KOPT-K1 (cell line): ENCODE results near the gene AATK.

Experiments
- H3K27ac ChIP-seq: fragments of 200-600 bp; sonication (generic); 2 replicates; pipeline ENCODE4 v1.5.1; 2016; ENCODE audit warnings: antibody characterized with exemption, mild to moderate bottlenecking, low read depth, low read length; ENCODE audit not compliant: poor library complexity, severe bottlenecking
- H3K36me3 ChIP-seq: fragments of 200-600 bp; sonication (generic); 2 replicates; pipeline ENCODE4 v1.5.1; 2017; ENCODE audit warnings: antibody characterized with exemption, mild to moderate bottlenecking, low read length, moderate library complexity; ENCODE audit not compliant: insufficient read depth
- H3K9me3 ChIP-seq: fragments of 200-600 bp; sonication (generic); 2 replicates; pipeline ENCODE4 v1.5.1; 2017; ENCODE audit warnings: antibody characterized with exemption, low read length, mild to moderate bottlenecking; ENCODE audit not compliant: insufficient read depth, poor library complexity, severe bottlenecking

AATK gene

GRCh38 chr17:81117672-81118198, 48.3 kb downstream of the AATK start:
- Histone ChIP-seq H3K9me3 (no peaks in the 10 kb centered on the region), H3K27ac (no peak overlapping the region), H3K36me3 (no peaks in the 10 kb centered on the region)

DNA sequence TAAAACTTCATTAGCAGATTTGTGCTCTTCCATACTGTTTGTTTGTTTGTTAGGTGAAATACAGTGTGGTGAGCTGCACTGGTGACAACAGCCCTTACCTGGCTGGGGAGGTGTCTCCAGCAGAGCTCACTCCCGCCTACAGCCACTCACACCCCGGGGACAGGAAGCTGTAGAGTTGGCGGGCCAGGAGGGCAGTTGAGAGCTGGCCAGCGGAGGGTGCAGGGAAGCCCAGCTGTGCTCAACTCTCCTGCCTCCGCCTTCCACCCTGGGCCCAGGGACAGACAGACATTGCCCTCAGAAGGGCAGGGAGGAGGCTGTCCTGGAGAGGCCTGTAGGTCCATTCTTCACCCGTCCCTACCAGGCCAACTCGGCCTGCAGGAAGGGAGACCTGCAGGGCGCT, 49.3 kb downstream of the AATK start:
- H3K36me3 ChIP-seq = no peaks in the 10 kb centered on the region
- no peaks in the 10 kb centered on the region for H3K9me3 ChIP-seq
- no peak overlapping the region for H3K27ac ChIP-seq

- Histone ChIP-seq H3K27ac (no peak overlapping the region), H3K36me3 (no peaks in the 10 kb centered on the region), H3K9me3 (no peaks in the 10 kb centered on the region)
Measured at GRCh38 chr17:81115749-81116464, 50.1 kb downstream of the AATK start.

GRCh38 chr17:81115219-81115618, 50.8 kb downstream of the AATK start:
- no peaks in the 10 kb centered on the region for H3K36me3 ChIP-seq
- no peaks in the 10 kb centered on the region for H3K9me3 ChIP-seq
- no peak overlapping the region for H3K27ac ChIP-seq

- no peaks in the 10 kb centered on the region for H3K9me3 ChIP-seq
- H3K27ac ChIP-seq = no peak overlapping the region
- H3K36me3 ChIP-seq = no peaks in the 10 kb centered on the region
Measured at GRCh38 chr17:81114351-81115093, 51.5 kb downstream of the AATK start.

- no peaks in the 10 kb centered on the region for H3K36me3 ChIP-seq
Measured at GRCh38 chr17:81113158-81113724, 52.8 kb downstream of the AATK start.

DNA sequence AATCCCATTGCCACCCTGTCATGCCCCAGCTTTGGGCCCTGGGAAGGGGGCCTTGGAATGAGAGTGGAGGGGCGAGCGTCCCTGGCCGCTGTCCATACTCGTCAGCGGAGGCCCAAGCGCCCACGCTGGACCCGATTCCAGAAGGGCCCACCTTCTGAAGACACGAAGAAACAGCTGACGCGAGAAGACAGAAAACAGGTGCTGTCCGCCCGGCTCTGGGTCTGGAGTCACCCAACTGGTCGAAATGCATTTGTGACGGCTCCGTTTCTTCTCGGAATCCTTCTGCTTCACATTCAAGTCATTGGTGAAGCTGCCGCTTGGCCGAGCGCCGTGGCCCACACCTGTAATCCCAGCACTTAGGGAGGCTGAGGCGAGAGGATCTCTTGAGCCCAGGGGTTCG, 53.6 kb downstream of the AATK start:
- Histone ChIP-seq H3K27ac (no peak overlapping the region), H3K9me3 (no peaks in the 10 kb centered on the region), H3K36me3 (no peaks in the 10 kb centered on the region)

More at GRCh38 chr17:81113158-81113724, 52.8 kb downstream of the AATK start:
- Histone ChIP-seq H3K27ac (no peak overlapping the region), H3K9me3 (no peaks in the 10 kb centered on the region)

DNA sequence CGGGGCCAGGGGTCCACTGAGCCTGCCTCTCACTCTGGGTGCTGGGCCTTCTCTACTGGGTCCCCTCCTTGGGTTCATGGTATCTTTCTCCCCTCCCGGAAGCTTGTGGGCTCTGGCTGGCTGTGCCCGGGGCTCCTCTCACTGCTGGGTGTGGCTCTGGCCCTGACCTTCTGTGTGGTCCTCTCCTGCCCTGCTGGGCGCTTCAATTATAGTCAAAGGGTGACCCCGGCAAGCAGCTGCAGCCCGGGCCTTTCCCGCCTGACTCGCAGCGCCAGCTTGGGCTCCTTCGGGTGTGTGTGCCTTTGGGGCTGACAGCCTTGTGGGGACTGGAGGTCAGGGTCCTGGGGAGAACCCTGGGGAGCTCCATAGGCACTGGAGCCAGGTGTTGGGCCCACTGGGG, 55.0 kb downstream of the AATK start:
- no peak overlapping the region for H3K27ac ChIP-seq
- no peaks in the 10 kb centered on the region for H3K36me3 ChIP-seq
- H3K9me3 ChIP-seq = no peaks in the 10 kb centered on the region

DNA sequence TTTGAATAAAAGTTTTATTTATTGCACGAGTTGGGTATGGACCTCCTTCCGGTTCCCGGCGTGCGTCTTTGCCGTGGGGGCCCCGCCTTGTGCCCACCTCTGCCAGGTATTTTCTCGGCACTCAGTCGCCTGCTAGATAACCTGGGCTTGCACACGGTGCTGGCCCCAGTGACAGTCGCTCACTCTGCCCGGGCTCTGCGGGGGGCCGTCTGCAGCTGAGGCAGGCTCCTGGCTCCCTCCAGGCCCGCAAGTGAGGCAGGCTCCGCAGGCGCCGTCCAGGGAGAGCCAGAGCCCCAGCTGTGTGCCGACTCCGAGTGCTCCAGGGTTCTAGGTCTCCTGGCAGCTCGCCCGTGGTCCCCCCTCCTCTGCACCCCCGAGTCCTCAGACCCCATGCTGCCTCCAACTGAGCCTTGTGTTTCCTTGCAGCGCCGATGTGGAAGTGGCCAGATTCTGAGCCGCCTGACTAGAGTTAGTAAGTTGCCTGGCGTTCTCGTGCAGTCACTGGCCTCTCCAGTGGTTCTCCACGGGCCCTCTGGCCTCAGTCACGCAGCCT, 55.5 kb downstream of the AATK start:
- Histone ChIP-seq H3K27ac (no peak overlapping the region), H3K9me3 (no peaks in the 10 kb centered on the region), H3K36me3 (no peaks in the 10 kb centered on the region)

DNA sequence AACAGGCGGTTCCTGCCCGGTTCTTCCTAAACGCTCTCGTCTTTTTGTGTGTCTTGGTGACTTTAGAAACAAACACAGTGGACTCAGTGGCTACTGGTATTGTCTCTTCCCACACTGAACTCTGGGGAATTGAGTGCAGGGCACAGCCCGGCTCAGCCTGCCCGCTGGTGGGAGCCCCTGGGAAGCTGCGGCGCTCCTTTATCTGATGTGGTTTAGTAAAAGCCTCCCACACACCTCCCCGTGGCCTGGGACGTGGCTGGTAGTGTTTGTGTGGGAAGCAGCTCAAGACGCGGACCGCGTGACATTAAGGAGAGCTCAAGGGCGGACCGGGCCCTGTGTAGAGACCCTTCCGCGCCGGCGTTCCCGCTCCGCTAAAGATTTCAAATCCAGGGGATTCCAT, 56.1 kb downstream of the AATK start:
- Histone ChIP-seq H3K27ac (no peak overlapping the region), H3K36me3 (no peaks in the 10 kb centered on the region), H3K9me3 (no peaks in the 10 kb centered on the region)

DNA sequence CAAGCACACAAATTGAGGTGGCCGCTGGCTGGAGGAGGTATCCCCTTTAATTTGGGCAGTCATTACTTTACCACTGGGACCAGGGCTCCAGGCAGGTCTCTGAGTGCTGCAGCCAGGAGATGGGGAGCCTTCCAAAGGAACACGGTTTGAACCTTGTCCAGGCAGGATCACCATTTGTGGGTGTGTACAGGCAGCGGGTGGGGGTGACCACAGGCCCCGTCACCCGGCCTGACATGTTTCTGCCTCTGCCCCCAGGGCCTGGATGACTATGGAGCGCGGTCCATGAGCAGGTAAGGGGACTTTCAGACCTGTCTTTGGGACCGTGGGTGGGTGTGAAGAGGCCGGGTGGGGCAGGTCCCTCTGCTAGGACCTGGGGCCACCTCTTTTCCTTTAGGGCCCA, 57.8 kb downstream of the AATK start:
- no peaks in the 10 kb centered on the region for H3K36me3 ChIP-seq

DNA sequence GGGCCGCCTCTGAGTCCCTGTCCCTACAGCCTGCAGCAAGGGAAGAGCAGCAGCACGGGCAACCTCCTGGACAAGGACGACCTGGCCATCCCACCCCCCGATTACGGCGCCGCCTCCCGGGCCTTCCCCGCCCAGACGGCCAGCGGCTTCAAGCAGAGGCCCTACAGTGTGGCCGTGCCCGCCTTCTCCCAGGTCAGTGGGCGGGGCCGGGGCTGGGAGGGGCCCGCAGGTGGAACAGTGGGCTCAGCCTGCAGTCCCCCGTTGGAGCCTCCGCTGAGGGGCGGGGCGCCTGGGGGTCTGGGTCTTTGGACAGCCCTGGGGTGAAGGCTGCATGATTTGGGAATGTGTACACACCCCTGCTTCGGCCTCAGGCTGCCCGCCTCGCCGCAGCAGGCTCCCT, 59.3 kb downstream of the AATK start:
- H3K36me3 ChIP-seq = no peaks in the 10 kb centered on the region
- H3K9me3 ChIP-seq = no peaks in the 10 kb centered on the region
- no peak overlapping the region for H3K27ac ChIP-seq

More for the DNA sequence above, 57.8 kb downstream of the AATK start:
- no peak overlapping the region for H3K27ac ChIP-seq
- no peaks in the 10 kb centered on the region for H3K9me3 ChIP-seq

GRCh38 chr17:81103379-81103778, 62.6 kb downstream of the AATK start:
- H3K27ac ChIP-seq = no peak overlapping the region
- H3K36me3 ChIP-seq = no peaks in the 10 kb centered on the region
- no peaks in the 10 kb centered on the region for H3K9me3 ChIP-seq

DNA sequence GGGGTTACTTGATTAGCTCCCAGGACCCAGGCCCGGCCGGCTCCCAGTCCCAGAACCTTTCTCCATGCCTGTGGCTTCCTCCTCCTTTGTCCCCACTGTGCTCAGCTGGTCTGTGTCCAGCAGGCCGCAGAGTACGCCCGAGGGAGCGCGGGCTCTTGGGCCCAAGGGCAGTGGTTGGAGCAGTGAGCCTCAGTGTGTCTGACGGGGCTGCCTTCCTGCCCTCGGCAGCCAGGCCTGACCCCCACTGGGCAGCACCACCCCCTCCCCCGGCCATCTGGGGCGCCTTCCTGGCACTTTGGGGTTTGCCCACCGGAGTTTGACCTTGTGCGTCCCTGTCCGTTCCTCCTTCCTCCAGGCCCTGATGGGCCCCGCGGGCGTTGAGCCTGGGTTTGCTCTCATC, 63.2 kb downstream of the AATK start:
- Histone ChIP-seq H3K27ac (no peak overlapping the region), H3K36me3 (no peaks in the 10 kb centered on the region), H3K9me3 (no peaks in the 10 kb centered on the region)

- Histone ChIP-seq H3K9me3 (no peaks in the 10 kb centered on the region), H3K36me3 (no peaks in the 10 kb centered on the region), H3K27ac (no peak overlapping the region)
Measured at GRCh38 chr17:81102352-81102751, 63.7 kb downstream of the AATK start.
